ENCODE data around the gene RAB40C. TPM values are rescaled to one million over a fixed set of nuclear protein-coding genes. Genes with fewer than 3 reads are reported as not detected.

The RAB40C gene
- total and polyA plus RNA-seq, 9 of the 15 experiments (the other 6 are each of a cell fraction or from before 2014, with no cell fraction given) = 0.17 to 23.4 (median 8.7) TPM

GRCh38 chr16:636206-637080 lies 46.6 kb downstream of the RAB40C start, which contains the start of gene METTL26 (continued):
- TF ChIP-seq ZBTB2 (IDR thresholded peaks at IDR 0.05) (peak; percentile 29; the same call in 1 of the 2 replicates), SIN3A (IDR thresholded peaks at IDR 0.05; ENCODE audit: borderline replicate concordance in 2 of 2, control insufficient read depth in 1 of 2, low read depth in 2 of 2, low read length in 2 of 2) (peak; percentile 44 to 92; a peak in 3 of 4 replicates), NKRF (IDR thresholded peaks at IDR 0.05; ENCODE audit: borderline replicate concordance) (peak; percentile 79; the same call in 1 of the 2 replicates), CCAR2 (IDR thresholded peaks at IDR 0.05; ENCODE audit: low read depth, low read length) (no peak), ZNF512 (tag; IDR thresholded peaks at IDR 0.05) (no peak), ZNF224 (CRISPR knock-in tag; IDR thresholded peaks at IDR 0.05) (no peak), NCOR1 (IDR thresholded peaks at IDR 0.05) (peak; percentile 36; the same call in 1 of the 2 replicates), POLR2AphosphoS2 (IDR thresholded peaks at IDR 0.05; ENCODE audit: low read length) (no peak; the same call in 1 of the 2 replicates), MTA1 (IDR thresholded peaks at IDR 0.05; ENCODE audit: borderline replicate concordance) (peak; percentile 71), RBM39 (optimal IDR thresholded peaks at IDR 0.05; ENCODE audit: low read depth, low read length) (no peak), ATF2 (CRISPR knock-in tag; IDR thresholded peaks at IDR 0.05) (no peak), ARID1B (IDR thresholded peaks at IDR 0.05) (no peak), RBM15 (IDR thresholded peaks at IDR 0.05; ENCODE audit: insufficient read depth, low read length) (no peak), SMAD1 (IDR thresholded peaks at IDR 0.05; ENCODE audit: low read depth, low read length, partially characterized antibody) (peak; percentile 58), FIP1L1 (IDR thresholded peaks at IDR 0.05; ENCODE audit: low read depth, low read length, poor library complexity, severe bottlenecking) (peak; percentile 92), HMG20A (CRISPR knock-in tag; conservative IDR thresholded peaks at IDR 0.05) (no peak), RBM22 (IDR thresholded peaks at IDR 0.05; ENCODE audit: low read depth, low read length, poor library complexity, severe bottlenecking) (peak; percentile 98)
